RWPE2 (cell line): ENCODE data around the gene C10orf95.

Experiments used
- ATAC-seq: fragments of 200-7000 bp; cut with Tn5 transposase; 3 replicates; pipeline ENCODE4 v1.9.1; 2021; ENCODE audit warnings: low read depth
- DNase-seq: peaks from one replicate; pipeline ENCODE4 v3.0.0-alpha.2; 2020; ENCODE audit warnings: low spot score
- H3K27ac ChIP-seq: fragments of 450-650 bp; 2 replicates; pipeline ENCODE4 v1.5.1; 2017; ENCODE audit warnings: mild to moderate bottlenecking; ENCODE audit not compliant: poor library complexity, severe bottlenecking
- H3K27me3 ChIP-seq: fragments of 250-450 bp; sonication (Bioruptor Pico); 2 replicates; pipeline ENCODE4 v1.5.1; 2021; ENCODE audit warnings: mild to moderate bottlenecking, moderate library complexity; ENCODE audit not compliant: insufficient read depth, poor library complexity, severe bottlenecking
- H3K36me3 ChIP-seq: fragments of 250-450 bp; sonication (Bioruptor Pico); 2 replicates; pipeline ENCODE4 v1.5.1; 2020; ENCODE audit warnings: low read depth, mild to moderate bottlenecking, moderate library complexity
- H3K4me1 ChIP-seq: fragments of 250-450 bp; sonication (Bioruptor Pico); 2 replicates; pipeline ENCODE4 v1.5.1; 2021; ENCODE audit warnings: mild to moderate bottlenecking, moderate library complexity; ENCODE audit not compliant: insufficient read depth, poor library complexity, severe bottlenecking
- H3K4me3 ChIP-seq: fragments of 250-450 bp; sonication (Bioruptor Pico); 2 replicates; pipeline ENCODE4 v1.5.1; 2021; ENCODE audit warnings: mild to moderate bottlenecking, moderate library complexity; ENCODE audit not compliant: severe bottlenecking
- H3K9me3 ChIP-seq: fragments of 250-450 bp; sonication (Bioruptor Pico); 2 replicates; pipeline ENCODE4 v1.5.1; 2021; ENCODE audit warnings: mild to moderate bottlenecking, moderate library complexity; ENCODE audit not compliant: severe bottlenecking
- CTCF ChIP-seq: fragments of 450-650 bp; IDR thresholded peaks from one replicate; pipeline ENCODE4 v1.5.1; 2017; ENCODE audit warnings: mild to moderate bottlenecking, moderate library complexity; ENCODE audit not compliant: poor library complexity, severe bottlenecking

C10orf95 gene

GRCh38 chr10:102449321-102450123 is 1.8 kb downstream of the C10orf95 start:
- no peaks in the 10 kb centered on the region for H3K27me3 ChIP-seq
- H3K4me1 ChIP-seq, result peaks cover 9% of the 10 kb centered on the region
- H3K9me3 ChIP-seq, result no peaks in the 10 kb centered on the region
- peak overlapping the region; percentile 85 for H3K27ac ChIP-seq
- H3K36me3 ChIP-seq, result peaks cover 13% of the 10 kb centered on the region
- H3K4me3 ChIP-seq, result peak overlapping the region; percentile 75
- DNase-seq (peak; percentile 92), ATAC-seq (peak; percentile 79)
- no peak for TF ChIP-seq CTCF

GRCh38 chr10:102444851-102445250 is 6.5 kb downstream of the C10orf95 start:
- H3K4me3 ChIP-seq, result no peak overlapping the region
- ATAC-seq (no peak), DNase-seq (no peak)
- peaks cover 3% of the 10 kb centered on the region for H3K4me1 ChIP-seq
- H3K27ac ChIP-seq, result no peak overlapping the region
- no peaks in the 10 kb centered on the region for H3K27me3 ChIP-seq
- no peak for TF ChIP-seq CTCF
- H3K9me3 ChIP-seq, result no peaks in the 10 kb centered on the region
- no peaks in the 10 kb centered on the region for H3K36me3 ChIP-seq

DNA sequence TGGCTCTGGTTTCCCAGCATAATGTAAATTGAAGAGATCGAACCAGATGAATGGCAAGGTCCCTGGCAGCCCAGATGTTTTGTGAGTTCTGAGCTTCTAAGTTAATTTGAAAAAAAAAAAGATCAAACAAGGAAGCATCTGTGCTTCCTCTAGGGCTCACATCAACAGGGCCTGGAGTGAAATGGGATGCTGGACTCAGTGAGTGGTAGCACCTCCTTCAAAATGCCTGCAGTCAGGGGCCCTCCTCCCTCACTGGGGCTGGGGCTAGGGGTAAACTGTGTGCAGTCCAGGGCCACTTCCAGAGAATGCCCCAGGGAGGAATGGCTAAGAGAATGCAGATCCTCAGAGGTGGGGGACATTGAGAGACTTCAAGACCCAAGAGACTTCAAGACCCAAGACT is 13.0 kb downstream of the C10orf95 start:
- DNase-seq (no peak), ATAC-seq (no peak)
- H3K9me3 ChIP-seq, result no peaks in the 10 kb centered on the region
- H3K36me3 ChIP-seq, result no peaks in the 10 kb centered on the region
- TF ChIP-seq CTCF, result no peak
- H3K27me3 ChIP-seq, result no peaks in the 10 kb centered on the region
- H3K27ac ChIP-seq, result no peak overlapping the region
- no peak overlapping the region for H3K4me3 ChIP-seq
- peaks cover 6% of the 10 kb centered on the region for H3K4me1 ChIP-seq

GRCh38 chr10:102437515-102437914 is 13.8 kb downstream of the C10orf95 start:
- Histone ChIP-seq H3K36me3 (no peaks in the 10 kb centered on the region), H3K4me1 (peaks cover 6% of the 10 kb centered on the region), H3K27me3 (no peaks in the 10 kb centered on the region), H3K9me3 (no peaks in the 10 kb centered on the region), H3K27ac (no peak overlapping the region), H3K4me3 (no peak overlapping the region)
- ATAC-seq, result no peak
- TF ChIP-seq CTCF, result no peak
- DNase-seq, result no peak

DNA sequence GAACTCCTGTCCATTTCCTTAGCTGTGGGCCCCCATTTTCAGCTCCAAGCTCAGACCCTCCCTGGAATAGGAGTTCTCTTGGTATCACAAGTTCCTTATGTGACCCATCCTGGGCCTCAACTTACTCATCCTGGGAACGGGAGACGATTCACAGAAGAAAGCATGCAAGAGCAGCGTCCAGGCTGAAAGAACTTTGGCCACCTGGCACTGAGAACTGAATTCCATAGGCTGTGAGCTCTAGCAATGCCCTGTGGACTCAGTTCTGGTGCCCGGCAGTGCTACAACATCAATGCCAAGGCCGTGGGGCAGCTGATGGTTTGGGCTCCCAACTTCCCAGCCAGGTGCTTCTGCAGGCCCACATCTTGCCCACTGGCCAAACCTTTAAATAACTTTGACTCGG is 15.0 kb downstream of the C10orf95 start:
- DNase-seq (no peak), ATAC-seq (no peak)
- Histone ChIP-seq H3K27me3 (no peaks in the 10 kb centered on the region), H3K27ac (no peak overlapping the region), H3K36me3 (no peaks in the 10 kb centered on the region), H3K4me1 (peaks cover 8% of the 10 kb centered on the region), H3K4me3 (no peak overlapping the region), H3K9me3 (no peaks in the 10 kb centered on the region)
- TF ChIP-seq CTCF, result no peak
